GM12874 (cell line): Measurements from ENCODE around the gene NCOA3.

Experiments
- CTCF ChIP-seq: IDR thresholded peaks from 2 replicates; pipeline ENCODE4 v1.5.1; 2011; ENCODE audit warnings: low read depth, mild to moderate bottlenecking, control low read depth, low read length, moderate library complexity; ENCODE audit not compliant: insufficient read depth

NCOA3 gene

GRCh38 chr20:47574616-47575364, 73.1 kb downstream of the NCOA3 start:
- no peak for TF ChIP-seq CTCF

GRCh38 chr20:47576516-47577033, 74.9 kb downstream of the NCOA3 start:
- no peak for TF ChIP-seq CTCF

GRCh38 chr20:47577314-47577713, 75.6 kb downstream of the NCOA3 start:
- TF ChIP-seq CTCF: no peak

GRCh38 chr20:47578543-47578942, 76.9 kb downstream of the NCOA3 start:
- no peak for TF ChIP-seq CTCF

- no peak for TF ChIP-seq CTCF
These were observed 79.4 kb downstream of the NCOA3 start for GRCh38 chr20:47581090-47581489.

GRCh38 chr20:47583551-47583950, 81.9 kb downstream of the NCOA3 start:
- TF ChIP-seq CTCF: no peak

GRCh38 chr20:47585087-47585747, 83.5 kb downstream of the NCOA3 start:
- TF ChIP-seq CTCF: no peak
